Tibial nerve (tissue), 4 donors: ENCODE data around the gene TNIP1. TPM values are rescaled to one million over a fixed set of nuclear protein-coding genes. Genes with fewer than 3 reads are reported as not detected.

Source experiments
- DNase-seq, 2 donors: peaks; one replicate each; pipeline ENCODE4 v3.0.0-alpha.2; 2019; ENCODE audit warnings: low spot score in 2 of 2
- H3K27ac ChIP-seq, 4 donors: fragments of 200-600 bp; sonication (generic) in 3 of 4; one replicate each; pipeline ENCODE4 v1.5.1; 2017 to 2019; ENCODE audit warnings: mild to moderate bottlenecking in 1 of 4
- H3K27me3 ChIP-seq, 2 donors: fragments of 200-600 bp; sonication (generic) in 1 of 2; one replicate each; pipeline versions ENCODE4 v1.5.1 to v1.6.0; 2017 to 2019
- H3K36me3 ChIP-seq, 3 donors: fragments of 200-600 bp; sonication (generic); one replicate each; pipeline ENCODE4 v1.5.1; 2018 to 2019
- H3K4me1 ChIP-seq, 4 donors: fragments of 200-600 bp; sonication (generic) in 3 of 4; one replicate each; pipeline ENCODE4 v1.5.1; 2017 to 2019
- H3K4me3 ChIP-seq, 4 donors: fragments of 200-600 bp; sonication (generic) in 3 of 4; one replicate each; pipeline ENCODE4 v1.5.1; 2017 to 2019; ENCODE audit warnings: mild to moderate bottlenecking in 1 of 4, moderate library complexity in 1 of 4
- H3K9me3 ChIP-seq, 4 donors: fragments of 200-600 bp; sonication (generic) in 3 of 4; one replicate each; pipeline ENCODE4 v1.5.1; 2017 to 2019
- CTCF ChIP-seq, 5 experiments: fragments of 200-600 bp in 3 of 5; fragments of 450-650 bp in 2 of 5; sonication (generic) in 3 of 5; IDR thresholded peaks; one replicate each; pipeline ENCODE4 v1.5.1; 2016 to 2019; ENCODE audit warnings: antibody characterized with exemption in 5 of 5, mild to moderate bottlenecking in 3 of 5, moderate library complexity in 2 of 5
- EP300 ChIP-seq, 2 donors: sonication (generic); formaldehyde crosslinking; IDR thresholded peaks; one replicate each; pipeline ENCODE4 v1.6.1; 2017; ENCODE audit warnings: antibody characterized with exemption in 2 of 2, mild to moderate bottlenecking in 1 of 2
- POLR2A ChIP-seq, 2 donors: fragments of 450-650 bp; IDR thresholded peaks; one replicate each; pipeline ENCODE4 v1.6.1; 2017; ENCODE audit warnings: antibody characterized with exemption in 2 of 2, mild to moderate bottlenecking in 2 of 2, moderate library complexity in 2 of 2
- WGBS, 2 donors: methylation state at CpG; one replicate each; pipeline ENCODE4 v1.1.5; 2018; 5-methylcytosine and 5-hydroxymethylcytosine counted together
- total RNA-seq, 4 donors: library from RNA; depleted of rRNA; stranded (reverse); fragments of >200 nt; gene quantifications; one replicate each; pipeline ENCODE4 v1.1.0, GENCODE V29; 2016

The TNIP1 gene
- total RNA-seq, 4 donors from 2014 or later = 91.2 to 108 (median 94.3) TPM

GRCh38 chr5:151005950-151006576, 74.8 kb downstream of the TNIP1 start:
- Histone ChIP-seq H3K27ac (peak overlapping the region; percentile 73 to 94 (median 86)), H3K27me3 (no peaks in the 10 kb centered on the region), H3K36me3 (no peaks in the 10 kb centered on the region), H3K4me3 (no peak overlapping the region), H3K9me3 (no peaks in the 10 kb centered on the region), H3K4me1 (peaks cover 6 to 77% (median 29%) of the 10 kb centered on the region in 4 donors)
- TF ChIP-seq CTCF (IDR thresholded peaks at IDR 0.05) (peak in 1 of 5 experiments; percentile 13), EP300 (IDR thresholded peaks at IDR 0.05) (peak; percentile 85 to 98), POLR2A (IDR thresholded peaks at IDR 0.05) (peak in 1 of 2 donors; percentile 31)
- peak; percentile 90 to 97 for DNase-seq
- 4 to 12% methylated on average over 7 of the region's 7 CpGs for WGBS, 2 donors

DNA sequence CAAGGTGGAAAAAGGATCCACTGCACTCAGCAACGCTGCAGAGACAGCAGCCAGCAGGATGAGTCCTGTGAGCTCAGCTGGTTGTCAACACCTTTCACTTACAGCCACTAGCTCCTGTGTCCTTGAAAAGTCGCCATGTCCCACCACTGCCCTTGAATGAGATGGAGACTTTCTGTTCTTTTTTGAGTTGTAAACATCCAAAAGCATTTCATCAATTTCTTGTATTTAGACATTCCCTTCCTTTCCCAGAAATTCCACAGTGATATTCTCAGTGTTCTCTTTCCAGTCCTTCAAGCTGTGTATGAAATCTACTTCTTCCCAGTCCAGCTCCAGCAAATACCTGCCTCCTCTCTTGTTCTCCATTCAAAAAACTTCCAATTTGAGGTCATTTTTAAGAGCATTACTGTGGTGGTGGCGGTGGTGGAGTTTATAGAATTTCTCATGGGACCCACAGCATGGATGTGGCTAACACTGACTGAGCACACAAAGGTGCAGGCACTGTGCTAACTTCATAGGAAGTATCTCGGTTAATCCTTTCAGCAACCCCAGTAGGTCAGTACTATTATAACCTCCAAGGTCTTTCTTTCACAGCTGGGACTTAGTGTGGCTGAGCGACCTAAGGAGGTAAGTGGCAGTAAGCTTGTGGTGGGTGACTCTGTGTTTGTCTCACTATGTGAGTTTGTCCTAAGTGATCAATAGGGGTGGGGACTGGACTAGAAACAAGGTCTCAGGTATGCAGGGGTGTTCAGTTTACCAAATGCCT, 75.5 kb downstream of the TNIP1 start:
- TF ChIP-seq POLR2A (IDR thresholded peaks at IDR 0.05) = peak in 1 of 2 donors; percentile 35
- TF ChIP-seq EP300 (IDR thresholded peaks at IDR 0.05) = peak; percentile 92 to 97
- no peak for TF ChIP-seq CTCF (IDR thresholded peaks at IDR 0.05)
- Histone ChIP-seq H3K9me3 (no peaks in the 10 kb centered on the region), H3K4me3 (peak overlapping the region in 1 of 4 donors; percentile 6), H3K4me1 (peaks cover 6 to 74% (median 29%) of the 10 kb centered on the region in 4 donors), H3K27me3 (no peaks in the 10 kb centered on the region), H3K27ac (peak overlapping the region; percentile 73 to 94 (median 86)), H3K36me3 (no peaks in the 10 kb centered on the region)
- 43 to 48% methylated on average over 5 of the region's 5 CpGs for WGBS, 2 donors
- DNase-seq = peak; percentile 68 to 83

GRCh38 chr5:151004499-151004898, 76.3 kb downstream of the TNIP1 start:
- TF ChIP-seq EP300 (IDR thresholded peaks at IDR 0.05) = no peak
- no peak for TF ChIP-seq CTCF (IDR thresholded peaks at IDR 0.05)
- TF ChIP-seq POLR2A (IDR thresholded peaks at IDR 0.05) = no peak
- Histone ChIP-seq H3K27ac (peak overlapping the region; percentile 49 to 94 (median 74)), H3K9me3 (no peaks in the 10 kb centered on the region), H3K36me3 (no peaks in the 10 kb centered on the region), H3K27me3 (no peaks in the 10 kb centered on the region), H3K4me1 (peaks cover 6 to 78% (median 29%) of the 10 kb centered on the region in 4 donors), H3K4me3 (no peak overlapping the region)
- 70 to 83% methylated on average over 2 of the region's 2 CpGs for WGBS, 2 donors
- DNase-seq = no peak

GRCh38 chr5:151003503-151003860, 77.4 kb downstream of the TNIP1 start:
- H3K27me3 ChIP-seq = no peaks in the 10 kb centered on the region
- peaks cover 6 to 80% (median 31%) of the 10 kb centered on the region in 4 donors for H3K4me1 ChIP-seq
- 88 to 96% methylated on average over 3 of the region's 3 CpGs for WGBS, 2 donors
- DNase-seq = no peak
- H3K27ac ChIP-seq = peak overlapping the region; percentile 41 to 94 (median 62)
- H3K4me3 ChIP-seq = no peak overlapping the region
- no peaks in the 10 kb centered on the region for H3K9me3 ChIP-seq
- no peaks in the 10 kb centered on the region for H3K36me3 ChIP-seq
- TF ChIP-seq POLR2A (IDR thresholded peaks at IDR 0.05) = no peak
- TF ChIP-seq CTCF (IDR thresholded peaks at IDR 0.05) = no peak
- TF ChIP-seq EP300 (IDR thresholded peaks at IDR 0.05) = no peak
